OCI-LY3 (cell line): Measurements from ENCODE around the gene NCR2.

Experiments
- CTCF ChIP-seq: fragments of 200-600, 300-600 bp; sonication (generic); IDR thresholded peaks from 2 replicates; pipeline ENCODE4 v1.5.1; 2014; ENCODE audit warnings: antibody characterized with exemption, low read length, low read depth
- EZH2phosphoT487 ChIP-seq: fragments of 200-600 bp; shearing (Covaris generic); IDR thresholded peaks from 2 replicates; pipeline ENCODE4 v1.6.1; 2018; ENCODE audit warnings: antibody characterized with exemption, mixed run types, low read depth

DNA sequence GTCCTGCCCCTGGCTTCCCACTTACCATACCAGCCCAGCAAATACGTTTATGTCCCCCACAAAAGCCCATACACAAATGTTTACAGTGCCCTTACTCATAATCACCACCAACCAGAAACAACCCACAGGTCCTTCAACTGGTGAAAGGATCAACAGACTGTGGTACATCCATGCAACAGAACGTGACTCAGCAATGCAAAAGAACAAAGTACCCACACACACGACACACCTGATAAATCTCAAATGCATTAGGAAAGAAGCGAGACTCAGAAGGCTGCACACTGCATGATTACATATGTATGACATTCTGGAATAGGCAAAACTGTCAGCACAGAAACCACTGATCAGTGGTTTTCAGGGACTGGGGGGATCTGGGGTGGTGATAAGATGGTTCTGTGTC lies 20.5 kb downstream of the NCR2 start:
- TF ChIP-seq CTCF (no peak), EZH2phosphoT487 (no peak)
